ENCODE results near the gene KCNC4.

Gene KCNC4

GRCh38 chr1:110248746-110249145, 38.6 kb downstream of the KCNC4 start:
- Histone ChIP-seq H4K91ac (ENCODE audit: low read length) (no peak overlapping the region), H3K79me1 (replicated peaks; ENCODE audit: low read length, poor library complexity, severe bottlenecking) (no peaks in the 10 kb centered on the region), H2BK120ac (ENCODE audit: low read depth, low read length) (no peak overlapping the region), H2BK5ac (ENCODE audit: low read depth, low read length, poor library complexity, severe bottlenecking) (no peak overlapping the region), H3K18ac (ENCODE audit: low read depth in 1 of 2, low read length in 2 of 2) (no peak overlapping the region), H3K9me3 (ENCODE audit: control insufficient read depth, low read length) (no peaks in the 10 kb centered on the region), H3K36me3 (ENCODE audit: control insufficient read depth in 1 of 2, insufficient read depth in 2 of 2, low read depth in 1 of 2, low read length in 2 of 2) (no peaks in the 10 kb centered on the region), H4K8ac (ENCODE audit: low read length) (no peak overlapping the region), H3K27ac (ENCODE audit: low read length, poor library complexity, severe bottlenecking) (no peak overlapping the region), H3K4me3 (ENCODE audit: insufficient read depth in 1 of 2, low read depth in 1 of 2, low read length in 2 of 2) (no peak overlapping the region), H2BK12ac (ENCODE audit: low read length in 2 of 2) (no peak overlapping the region), H3K14ac (ENCODE audit: low read length in 2 of 2) (no peak overlapping the region), H3K23ac (ENCODE audit: low read length in 2 of 2) (no peak overlapping the region), H3K4ac (ENCODE audit: low read depth in 1 of 2, low read length in 2 of 2) (no peak overlapping the region), H3K4me1 (ENCODE audit: control insufficient read depth, insufficient read depth, low read depth, low read length) (no peaks in the 10 kb centered on the region), H3K4me2 (ENCODE audit: low read length, poor library complexity, severe bottlenecking) (no peak overlapping the region), H2AK5ac (ENCODE audit: low read length, severe bottlenecking) (no peak overlapping the region), H2BK15ac (ENCODE audit: low read depth, poor library complexity, severe bottlenecking) (no peak overlapping the region), H3K27me3 (ENCODE audit: control insufficient read depth in 1 of 2, insufficient read depth in 1 of 2, low read length in 2 of 2) (peaks cover 0 to 44% of the 10 kb centered on the region in 2 experiments), H2AFZ (ENCODE audit: low read depth, low read length) (no peak overlapping the region), H3K9ac (ENCODE audit: low read length) (no peak overlapping the region)
- no peak for DNase-seq
- WGBS: 65% methylated on average over 3 of the region's 4 CpGs

GRCh38 chr1:110249256-110249655, 39.1 kb downstream of the KCNC4 start:
- 56% methylated on average over 3 of the region's 4 CpGs for WGBS
- no peak overlapping the region for H2AFZ ChIP-seq (ENCODE audit: low read depth, low read length)
- H2BK12ac ChIP-seq (ENCODE audit: low read length in 2 of 2): no peak overlapping the region
- no peak overlapping the region for H3K4me3 ChIP-seq (ENCODE audit: insufficient read depth in 1 of 2, low read depth in 1 of 2, low read length in 2 of 2)
- no peak overlapping the region for H3K23ac ChIP-seq (ENCODE audit: low read length in 2 of 2)
- no peak overlapping the region for H2BK15ac ChIP-seq (ENCODE audit: low read depth, poor library complexity, severe bottlenecking)
- H3K4me2 ChIP-seq (ENCODE audit: low read length, poor library complexity, severe bottlenecking): no peak overlapping the region
- H3K36me3 ChIP-seq (ENCODE audit: control insufficient read depth in 1 of 2, insufficient read depth in 2 of 2, low read depth in 1 of 2, low read length in 2 of 2): no peaks in the 10 kb centered on the region
- H2BK120ac ChIP-seq (ENCODE audit: low read depth, low read length): no peak overlapping the region
- no peak for DNase-seq
- no peak overlapping the region for H4K8ac ChIP-seq (ENCODE audit: low read length)
- peaks cover 1 to 40% of the 10 kb centered on the region in 2 experiments for H3K27me3 ChIP-seq (ENCODE audit: control insufficient read depth in 1 of 2, insufficient read depth in 1 of 2, low read length in 2 of 2)
- H3K79me1 ChIP-seq (replicated peaks; ENCODE audit: low read length, poor library complexity, severe bottlenecking): no peaks in the 10 kb centered on the region
- no peak overlapping the region for H2BK5ac ChIP-seq (ENCODE audit: low read depth, low read length, poor library complexity, severe bottlenecking)
- H3K4ac ChIP-seq (ENCODE audit: low read depth in 1 of 2, low read length in 2 of 2): no peak overlapping the region
- H3K4me1 ChIP-seq (ENCODE audit: control insufficient read depth, insufficient read depth, low read depth, low read length): no peaks in the 10 kb centered on the region
- H2AK5ac ChIP-seq (ENCODE audit: low read length, severe bottlenecking): no peak overlapping the region
- H3K9me3 ChIP-seq (ENCODE audit: control insufficient read depth, low read length): no peaks in the 10 kb centered on the region
- no peak overlapping the region for H3K14ac ChIP-seq (ENCODE audit: low read length in 2 of 2)
- H3K27ac ChIP-seq (ENCODE audit: low read length, poor library complexity, severe bottlenecking): no peak overlapping the region
- no peak overlapping the region for H4K91ac ChIP-seq (ENCODE audit: low read length)
- H3K18ac ChIP-seq (ENCODE audit: low read depth in 1 of 2, low read length in 2 of 2): no peak overlapping the region
- H3K9ac ChIP-seq (ENCODE audit: low read length): no peak overlapping the region

DNA sequence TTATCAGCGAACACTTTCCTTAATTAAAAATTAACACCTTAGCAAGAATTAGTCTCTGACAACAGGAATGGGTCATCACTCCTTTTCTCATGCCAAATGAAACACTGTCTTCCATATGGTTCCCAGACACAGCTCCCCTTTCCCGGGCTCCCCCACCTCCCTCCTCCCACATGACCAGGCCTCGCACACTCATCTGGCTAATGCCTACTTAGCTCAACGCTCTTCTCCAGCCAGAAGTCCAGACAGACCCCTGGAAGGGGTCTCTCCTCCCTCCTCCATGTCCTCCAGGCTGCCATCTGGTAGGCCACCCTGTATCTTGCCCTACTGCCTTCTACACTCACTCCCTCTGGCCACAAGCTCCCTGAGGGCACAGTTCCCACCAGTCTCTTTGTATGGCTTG, 39.9 kb downstream of the KCNC4 start:
- Histone ChIP-seq H2BK15ac (ENCODE audit: low read depth, poor library complexity, severe bottlenecking) (no peak overlapping the region), H3K4ac (ENCODE audit: low read depth in 1 of 2, low read length in 2 of 2) (no peak overlapping the region), H3K9ac (ENCODE audit: low read length) (no peak overlapping the region), H3K4me1 (ENCODE audit: control insufficient read depth, insufficient read depth, low read depth, low read length) (no peaks in the 10 kb centered on the region), H3K9me3 (ENCODE audit: control insufficient read depth, low read length) (no peaks in the 10 kb centered on the region), H2BK5ac (ENCODE audit: low read depth, low read length, poor library complexity, severe bottlenecking) (no peak overlapping the region), H3K79me1 (replicated peaks; ENCODE audit: low read length, poor library complexity, severe bottlenecking) (no peaks in the 10 kb centered on the region), H3K4me2 (ENCODE audit: low read length, poor library complexity, severe bottlenecking) (no peak overlapping the region), H2AFZ (ENCODE audit: low read depth, low read length) (no peak overlapping the region), H3K14ac (ENCODE audit: low read length in 2 of 2) (peak overlapping the region in 1 of 2 experiments; percentile 59), H2AK5ac (ENCODE audit: low read length, severe bottlenecking) (no peak overlapping the region), H3K27ac (ENCODE audit: low read length, poor library complexity, severe bottlenecking) (no peak overlapping the region), H3K18ac (ENCODE audit: low read depth in 1 of 2, low read length in 2 of 2) (no peak overlapping the region), H3K36me3 (ENCODE audit: control insufficient read depth in 1 of 2, insufficient read depth in 2 of 2, low read depth in 1 of 2, low read length in 2 of 2) (no peaks in the 10 kb centered on the region), H3K27me3 (ENCODE audit: control insufficient read depth in 1 of 2, insufficient read depth in 1 of 2, low read length in 2 of 2) (peaks cover 4 to 35% of the 10 kb centered on the region in 2 experiments), H2BK120ac (ENCODE audit: low read depth, low read length) (no peak overlapping the region), H3K4me3 (ENCODE audit: insufficient read depth in 1 of 2, low read depth in 1 of 2, low read length in 2 of 2) (no peak overlapping the region), H4K8ac (ENCODE audit: low read length) (no peak overlapping the region), H3K23ac (ENCODE audit: low read length in 2 of 2) (no peak overlapping the region), H2BK12ac (ENCODE audit: low read length in 2 of 2) (no peak overlapping the region), H4K91ac (ENCODE audit: low read length) (no peak overlapping the region)
- 57% methylated on average over 4 of the region's 4 CpGs for WGBS
- DNase-seq: no peak

DNA sequence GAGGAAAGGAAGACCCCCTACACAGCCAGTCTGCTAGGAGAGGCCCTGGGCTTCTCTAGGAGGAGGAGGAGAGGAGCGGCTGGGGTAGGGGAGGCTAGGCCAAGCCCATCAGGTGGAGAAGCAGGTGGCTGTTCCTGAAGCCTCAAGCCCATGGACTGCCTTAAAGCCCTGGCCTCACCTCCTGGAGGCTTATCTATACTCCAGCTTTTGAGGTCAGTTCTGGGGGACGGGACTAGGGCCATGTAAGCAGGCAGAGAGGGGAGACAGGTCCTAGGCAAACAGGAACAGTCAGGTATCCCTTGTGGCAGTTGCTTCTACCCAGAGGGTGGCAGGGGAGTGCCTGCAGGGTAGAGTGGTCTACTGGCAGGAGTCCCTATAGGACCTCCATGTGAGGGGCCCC, 40.6 kb downstream of the KCNC4 start:
- H3K4ac ChIP-seq (ENCODE audit: low read depth in 1 of 2, low read length in 2 of 2): no peak overlapping the region
- H4K8ac ChIP-seq (ENCODE audit: low read length): no peak overlapping the region
- peaks cover 11 to 35% of the 10 kb centered on the region in 2 experiments for H3K27me3 ChIP-seq (ENCODE audit: control insufficient read depth in 1 of 2, insufficient read depth in 1 of 2, low read length in 2 of 2)
- no peak overlapping the region for H2AK5ac ChIP-seq (ENCODE audit: low read length, severe bottlenecking)
- no peaks in the 10 kb centered on the region for H3K79me1 ChIP-seq (replicated peaks; ENCODE audit: low read length, poor library complexity, severe bottlenecking)
- no peaks in the 10 kb centered on the region for H3K36me3 ChIP-seq (ENCODE audit: control insufficient read depth in 1 of 2, insufficient read depth in 2 of 2, low read depth in 1 of 2, low read length in 2 of 2)
- no peak overlapping the region for H4K91ac ChIP-seq (ENCODE audit: low read length)
- H3K23ac ChIP-seq (ENCODE audit: low read length in 2 of 2): peak overlapping the region in 1 of 2 experiments; percentile 83
- H2BK15ac ChIP-seq (ENCODE audit: low read depth, poor library complexity, severe bottlenecking): no peak overlapping the region
- H2AFZ ChIP-seq (ENCODE audit: low read depth, low read length): no peak overlapping the region
- DNase-seq: no peak
- H3K9ac ChIP-seq (ENCODE audit: low read length): no peak overlapping the region
- H2BK12ac ChIP-seq (ENCODE audit: low read length in 2 of 2): no peak overlapping the region
- H3K4me1 ChIP-seq (ENCODE audit: control insufficient read depth, insufficient read depth, low read depth, low read length): no peaks in the 10 kb centered on the region
- no peak overlapping the region for H3K4me2 ChIP-seq (ENCODE audit: low read length, poor library complexity, severe bottlenecking)
- 56% methylated on average over 2 of the region's 2 CpGs for WGBS
- H2BK120ac ChIP-seq (ENCODE audit: low read depth, low read length): no peak overlapping the region
- no peak overlapping the region for H3K18ac ChIP-seq (ENCODE audit: low read depth in 1 of 2, low read length in 2 of 2)
- no peak overlapping the region for H3K4me3 ChIP-seq (ENCODE audit: insufficient read depth in 1 of 2, low read depth in 1 of 2, low read length in 2 of 2)
- peak overlapping the region in 1 of 2 experiments; percentile 56 for H3K14ac ChIP-seq (ENCODE audit: low read length in 2 of 2)
- no peaks in the 10 kb centered on the region for H3K9me3 ChIP-seq (ENCODE audit: control insufficient read depth, low read length)
- no peak overlapping the region for H2BK5ac ChIP-seq (ENCODE audit: low read depth, low read length, poor library complexity, severe bottlenecking)
- no peak overlapping the region for H3K27ac ChIP-seq (ENCODE audit: low read length, poor library complexity, severe bottlenecking)

All from mesenchymal stem cell (in vitro differentiated cells and primary cell).